ENCODE results near the gene SALL3. TPM values are rescaled to one million over a fixed set of nuclear protein-coding genes. Genes with fewer than 3 reads are reported as not detected.

Gene SALL3
- total RNA-seq, 2 donors from 2014 or later: not detected

DNA sequence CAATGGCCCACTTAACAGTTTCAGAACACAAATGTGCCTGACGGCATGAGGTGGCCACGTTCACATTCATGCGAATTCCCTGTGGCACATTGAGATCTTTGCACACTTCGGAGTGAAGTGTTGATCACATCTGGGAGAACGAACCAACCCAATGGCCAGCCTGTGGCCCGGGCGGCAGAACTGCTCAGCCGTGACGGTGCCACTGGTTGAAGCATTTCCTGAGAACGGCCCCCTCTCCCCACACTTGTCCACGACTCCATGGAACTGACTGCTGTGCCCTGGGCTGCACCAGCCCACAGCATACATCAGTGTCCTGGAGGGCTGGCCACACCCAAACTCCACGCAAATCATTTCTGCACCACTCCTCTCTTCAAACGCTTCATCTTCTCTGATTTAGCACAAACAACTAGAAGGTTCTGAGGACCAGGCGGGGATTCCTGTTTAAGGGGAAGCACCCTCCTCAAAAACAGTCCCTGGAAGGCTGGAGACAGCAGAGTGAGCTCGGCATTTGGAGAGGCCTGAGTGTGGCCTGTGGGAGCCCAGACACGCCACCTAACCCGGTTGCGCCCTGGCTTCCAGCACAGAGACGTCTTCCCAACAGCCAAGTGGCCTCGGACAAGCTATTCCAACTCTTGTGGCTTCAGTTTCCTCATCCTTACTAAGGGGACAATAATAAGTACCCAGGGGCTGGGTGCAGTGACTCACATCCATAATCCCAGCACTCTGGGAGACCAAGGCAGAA is 9.9 kb upstream of the SALL3 start:
- Mint-ChIP-seq H3K27me3 (ENCODE audit: low read depth) (peaks cover 51% of the 10 kb centered on the region), H3K27ac (no peak overlapping the region), H3K9me3 (no peaks in the 10 kb centered on the region), H3K4me1 (ENCODE audit: low read depth) (no peaks in the 10 kb centered on the region), H3K4me3 (no peak overlapping the region), H3K36me3 (ENCODE audit: insufficient read depth in 2 of 2) (peaks cover 0 to 5% of the 10 kb centered on the region in 2 donors)
- ATAC-seq (replicated peaks in 1 of 2) (no peak), DNase-seq (no peak)

GRCh38 chr18:78970774-78971333 is 8.8 kb upstream of the SALL3 start:
- Mint-ChIP-seq H3K27ac (no peak overlapping the region), H3K9me3 (no peaks in the 10 kb centered on the region), H3K4me1 (ENCODE audit: low read depth) (no peaks in the 10 kb centered on the region), H3K36me3 (ENCODE audit: insufficient read depth in 2 of 2) (peaks cover 0 to 2% of the 10 kb centered on the region in 2 donors), H3K27me3 (ENCODE audit: low read depth) (peaks cover 62% of the 10 kb centered on the region), H3K4me3 (no peak overlapping the region)
- ATAC-seq (replicated peaks in 1 of 2) (no peak), DNase-seq (no peak)

- Mint-ChIP-seq H3K27ac (no peak overlapping the region), H3K9me3 (no peaks in the 10 kb centered on the region), H3K27me3 (ENCODE audit: low read depth) (peaks cover 70% of the 10 kb centered on the region), H3K4me3 (no peak overlapping the region), H3K36me3 (ENCODE audit: insufficient read depth in 2 of 2) (peaks cover 0 to 2% of the 10 kb centered on the region in 2 donors), H3K4me1 (ENCODE audit: low read depth) (no peaks in the 10 kb centered on the region)
- no peak for ATAC-seq (replicated peaks in 1 of 2)
- DNase-seq: no peak
These were observed 7.9 kb upstream of the SALL3 start for GRCh38 chr18:78971511-78972245.

GRCh38 chr18:78972385-78972918 is 7.2 kb upstream of the SALL3 start:
- Mint-ChIP-seq H3K4me3 (peak overlapping the region; percentile 47 to 57), H3K27ac (no peak overlapping the region), H3K4me1 (ENCODE audit: low read depth) (peaks cover 6% of the 10 kb centered on the region), H3K9me3 (no peaks in the 10 kb centered on the region), H3K36me3 (ENCODE audit: insufficient read depth in 2 of 2) (peaks cover 2% of the 10 kb centered on the region in 2 donors), H3K27me3 (ENCODE audit: low read depth) (peaks cover 78% of the 10 kb centered on the region)
- ATAC-seq (replicated peaks in 1 of 2) (no peak), DNase-seq (no peak)

DNA sequence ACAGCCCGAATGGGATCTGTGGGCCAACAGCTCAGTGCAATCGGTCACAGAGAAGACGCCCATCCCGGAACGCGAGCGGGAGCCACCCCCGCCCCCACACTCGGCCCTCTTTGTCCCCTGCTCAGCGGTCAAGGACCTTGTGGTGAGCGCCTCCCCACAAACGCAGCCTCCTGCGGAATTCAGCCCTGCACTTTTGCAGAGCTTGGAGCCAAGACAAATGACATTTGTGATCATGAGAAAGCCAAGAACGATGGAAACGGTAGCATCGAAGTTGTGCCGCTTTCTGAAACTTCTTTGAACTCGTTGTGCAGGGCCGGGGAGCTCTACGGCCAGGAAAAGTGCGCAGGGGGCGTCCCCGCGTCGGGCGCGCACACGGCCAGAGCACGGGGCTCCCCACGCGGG is 6.7 kb upstream of the SALL3 start:
- Mint-ChIP-seq H3K36me3 (ENCODE audit: insufficient read depth in 2 of 2) (peaks cover 2% of the 10 kb centered on the region in 2 donors), H3K27ac (no peak overlapping the region), H3K27me3 (ENCODE audit: low read depth) (peaks cover 83% of the 10 kb centered on the region), H3K9me3 (no peaks in the 10 kb centered on the region), H3K4me1 (ENCODE audit: low read depth) (peaks cover 11% of the 10 kb centered on the region), H3K4me3 (peak overlapping the region; percentile 47 to 57)
- DNase-seq (no peak), ATAC-seq (replicated peaks in 1 of 2) (no peak)

DNA sequence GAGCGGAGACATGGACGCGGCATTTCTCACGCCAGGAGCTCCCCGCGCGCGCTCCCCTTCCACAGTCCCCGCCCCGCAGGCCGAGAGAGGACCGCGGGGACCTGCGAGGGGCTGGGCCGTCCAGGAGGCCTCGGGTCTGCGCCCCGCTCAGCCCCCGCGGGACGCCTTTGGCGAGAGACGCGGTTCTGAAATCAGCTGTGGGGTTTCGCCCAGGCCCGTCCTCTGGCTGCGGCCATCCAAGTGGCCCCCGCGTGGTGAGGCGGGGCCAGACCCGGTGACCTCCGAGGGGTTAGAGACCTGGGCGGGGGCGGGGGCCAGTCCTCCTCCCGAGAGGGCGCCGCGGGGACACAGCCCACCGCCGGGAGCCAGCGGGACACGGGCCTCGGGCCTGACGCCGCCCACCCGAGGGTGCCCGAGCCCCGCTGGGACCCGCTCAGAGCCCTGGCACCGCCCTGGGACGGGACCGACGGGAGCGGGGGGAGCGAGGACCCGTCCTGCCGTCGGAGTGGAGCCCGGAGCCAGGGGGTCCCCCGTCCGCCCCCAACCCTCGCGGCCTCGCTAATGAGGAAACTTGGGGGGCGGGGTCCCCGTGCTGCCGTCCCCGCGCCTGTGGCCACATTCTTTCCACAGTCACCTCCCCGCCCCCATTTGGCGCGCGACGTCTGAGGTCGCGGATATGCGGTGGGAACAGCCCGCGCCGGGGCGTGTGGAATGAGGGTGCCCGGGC is 6.1 kb upstream of the SALL3 start:
- ATAC-seq (replicated peaks in 1 of 2) (no peak), DNase-seq (no peak)
- H3K4me3 Mint-ChIP-seq: peak overlapping the region in 1 of 2 donors; percentile 27
- peaks cover 2 to 4% of the 10 kb centered on the region in 2 donors for H3K36me3 Mint-ChIP-seq (ENCODE audit: insufficient read depth in 2 of 2)
- peaks cover 17% of the 10 kb centered on the region for H3K4me1 Mint-ChIP-seq (ENCODE audit: low read depth)
- H3K27ac Mint-ChIP-seq: no peak overlapping the region
- H3K27me3 Mint-ChIP-seq (ENCODE audit: low read depth): peaks cover 83% of the 10 kb centered on the region
- no peaks in the 10 kb centered on the region for H3K9me3 Mint-ChIP-seq

DNA sequence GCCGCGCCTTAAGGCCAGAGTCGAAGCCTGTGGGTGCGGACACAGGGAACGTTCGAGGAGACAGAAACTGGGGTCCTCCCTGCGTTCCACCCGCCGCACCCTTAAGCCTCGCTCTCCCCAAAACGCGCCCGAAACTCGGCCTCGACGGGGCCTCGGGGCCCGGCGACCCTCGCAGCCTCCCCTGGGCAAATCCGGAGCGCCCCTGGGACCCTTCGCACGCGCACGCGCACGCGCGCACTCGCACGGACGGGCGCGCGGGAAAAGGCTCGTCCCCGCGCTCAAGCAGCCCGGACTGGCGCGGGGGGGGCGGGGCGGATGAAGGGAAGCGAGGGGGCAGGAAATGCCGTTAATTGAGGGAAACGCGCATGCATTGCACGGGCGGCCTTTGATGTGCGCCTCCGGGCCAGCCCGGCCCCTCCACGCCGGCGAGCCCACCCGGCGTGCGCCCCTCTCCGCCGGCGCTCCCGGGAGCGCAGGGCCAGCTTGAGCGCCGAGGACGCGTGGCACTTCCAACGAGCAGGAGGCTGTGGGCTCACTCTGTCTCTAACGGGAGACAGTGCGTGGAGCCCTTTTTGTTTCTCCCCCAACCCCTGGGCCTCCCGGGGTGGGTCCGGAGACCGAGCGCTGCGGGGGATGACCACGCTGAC is 5.4 kb upstream of the SALL3 start:
- ATAC-seq (replicated peaks in 1 of 2) (no peak), DNase-seq (no peak)
- H3K4me1 Mint-ChIP-seq (ENCODE audit: low read depth): peaks cover 18% of the 10 kb centered on the region
- no peaks in the 10 kb centered on the region for H3K9me3 Mint-ChIP-seq
- H3K4me3 Mint-ChIP-seq: peak overlapping the region in 1 of 2 donors; percentile 49
- peaks cover 2 to 5% of the 10 kb centered on the region in 2 donors for H3K36me3 Mint-ChIP-seq (ENCODE audit: insufficient read depth in 2 of 2)
- H3K27me3 Mint-ChIP-seq (ENCODE audit: low read depth): peaks cover 76% of the 10 kb centered on the region
- no peak overlapping the region for H3K27ac Mint-ChIP-seq

DNA sequence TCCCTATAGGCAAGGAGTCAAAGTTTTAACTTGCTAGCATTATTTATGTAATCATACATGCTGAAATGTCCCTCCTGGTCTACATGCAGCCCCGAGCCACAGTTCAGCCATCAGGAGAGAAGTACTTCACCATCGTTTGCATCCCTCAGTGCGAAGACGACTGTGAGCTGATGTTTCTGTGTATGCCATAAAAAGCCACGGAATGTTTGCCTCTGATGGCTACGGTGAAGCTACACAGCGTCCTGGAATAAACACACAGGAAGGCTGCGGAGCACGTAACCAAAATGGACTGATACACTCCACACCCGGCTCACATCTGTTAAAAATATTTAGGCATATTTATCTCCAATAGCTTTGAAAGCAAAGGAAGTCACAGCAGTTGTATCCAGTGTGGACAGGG is 4.3 kb upstream of the SALL3 start:
- Mint-ChIP-seq H3K4me1 (ENCODE audit: low read depth) (peaks cover 18% of the 10 kb centered on the region), H3K36me3 (ENCODE audit: insufficient read depth in 2 of 2) (peaks cover 2 to 5% of the 10 kb centered on the region in 2 donors), H3K4me3 (no peak overlapping the region), H3K27ac (no peak overlapping the region), H3K9me3 (no peaks in the 10 kb centered on the region), H3K27me3 (ENCODE audit: low read depth) (peaks cover 66% of the 10 kb centered on the region)
- ATAC-seq (replicated peaks in 1 of 2): no peak
- DNase-seq: no peak

DNA sequence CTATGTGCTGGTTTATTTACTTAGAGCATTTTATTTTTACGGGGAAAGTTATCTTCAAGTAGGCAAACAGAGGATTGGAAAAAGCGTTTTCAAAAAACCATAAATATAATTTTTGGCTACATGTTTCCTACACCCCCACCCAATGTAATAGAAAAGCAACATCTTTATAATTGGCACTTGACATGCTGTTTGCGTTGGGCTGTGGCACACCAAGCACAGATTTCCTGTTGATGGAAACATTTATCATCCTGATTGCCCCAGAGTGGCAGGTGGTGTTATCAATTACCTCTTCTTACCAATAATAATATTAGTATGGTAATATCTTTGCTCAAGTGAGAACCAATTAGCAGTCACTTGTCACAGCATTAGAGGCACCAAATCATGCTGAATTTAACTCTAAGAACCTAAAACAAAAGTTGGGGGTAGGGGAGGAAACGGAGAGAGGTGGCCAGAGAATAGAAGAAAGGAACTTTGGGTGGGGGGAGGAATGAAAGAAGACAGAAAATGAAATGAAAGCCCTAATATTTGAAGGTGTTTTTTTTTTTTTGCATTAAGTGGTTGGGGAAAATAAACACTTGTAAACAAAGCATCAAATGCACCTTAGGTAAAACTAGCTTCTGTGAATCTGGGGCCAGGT is 3.8 kb upstream of the SALL3 start:
- Mint-ChIP-seq H3K36me3 (ENCODE audit: insufficient read depth in 2 of 2) (peaks cover 2 to 5% of the 10 kb centered on the region in 2 donors), H3K27ac (no peak overlapping the region), H3K4me1 (ENCODE audit: low read depth) (peaks cover 18% of the 10 kb centered on the region), H3K27me3 (ENCODE audit: low read depth) (peaks cover 60% of the 10 kb centered on the region), H3K4me3 (no peak overlapping the region), H3K9me3 (no peaks in the 10 kb centered on the region)
- ATAC-seq (replicated peaks in 1 of 2): no peak
- DNase-seq: no peak

DNA sequence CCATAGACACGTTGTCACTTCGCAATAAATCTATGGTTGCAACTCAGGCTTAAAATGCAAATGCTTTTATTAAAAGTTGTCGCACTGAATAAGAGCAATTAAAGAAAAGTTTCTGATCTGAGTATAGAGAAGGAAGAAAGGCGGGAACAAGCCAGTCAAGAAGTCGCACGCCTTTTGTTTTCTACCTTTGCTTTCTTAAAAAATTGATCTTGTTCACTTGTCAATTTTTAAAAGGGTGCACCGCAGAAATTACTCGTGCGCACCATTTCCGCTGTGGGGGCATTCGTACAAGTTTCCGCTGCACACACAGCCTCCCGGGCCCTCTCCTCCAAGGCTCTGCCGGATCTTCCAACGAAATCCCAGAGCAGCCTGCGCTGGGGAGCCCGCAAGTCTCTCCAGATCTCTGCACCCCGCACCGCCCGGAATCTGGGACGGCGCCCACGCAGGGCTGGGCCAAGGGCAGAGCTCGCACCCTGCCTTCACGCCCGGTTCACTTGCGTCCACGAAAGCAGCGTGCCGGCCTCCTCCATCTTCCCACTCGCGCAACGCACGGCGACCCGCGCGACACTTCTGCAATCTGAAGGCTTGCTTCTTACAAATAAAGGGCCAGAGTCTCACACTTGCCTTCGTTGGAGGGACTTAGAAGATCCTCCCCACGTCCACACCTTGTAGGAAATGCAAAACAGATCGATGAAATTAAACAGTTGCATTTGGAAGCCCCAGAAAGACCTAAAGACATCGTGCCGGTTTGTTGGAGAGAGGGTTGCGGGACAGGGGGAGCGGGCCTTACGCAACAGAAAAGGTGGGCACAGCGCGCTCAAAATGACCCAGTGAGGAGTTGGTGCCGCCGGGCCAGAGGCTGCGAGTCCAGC is 2.6 kb upstream of the SALL3 start:
- Mint-ChIP-seq H3K27me3 (ENCODE audit: low read depth) (peaks cover 63% of the 10 kb centered on the region), H3K4me1 (ENCODE audit: low read depth) (peaks cover 24% of the 10 kb centered on the region), H3K9me3 (no peaks in the 10 kb centered on the region), H3K27ac (peak overlapping the region; percentile 80), H3K36me3 (ENCODE audit: insufficient read depth in 2 of 2) (peaks cover 2 to 7% of the 10 kb centered on the region in 2 donors), H3K4me3 (peak overlapping the region; percentile 61 to 71)
- no peak for DNase-seq
- ATAC-seq (replicated peaks in 1 of 2): no peak

DNA sequence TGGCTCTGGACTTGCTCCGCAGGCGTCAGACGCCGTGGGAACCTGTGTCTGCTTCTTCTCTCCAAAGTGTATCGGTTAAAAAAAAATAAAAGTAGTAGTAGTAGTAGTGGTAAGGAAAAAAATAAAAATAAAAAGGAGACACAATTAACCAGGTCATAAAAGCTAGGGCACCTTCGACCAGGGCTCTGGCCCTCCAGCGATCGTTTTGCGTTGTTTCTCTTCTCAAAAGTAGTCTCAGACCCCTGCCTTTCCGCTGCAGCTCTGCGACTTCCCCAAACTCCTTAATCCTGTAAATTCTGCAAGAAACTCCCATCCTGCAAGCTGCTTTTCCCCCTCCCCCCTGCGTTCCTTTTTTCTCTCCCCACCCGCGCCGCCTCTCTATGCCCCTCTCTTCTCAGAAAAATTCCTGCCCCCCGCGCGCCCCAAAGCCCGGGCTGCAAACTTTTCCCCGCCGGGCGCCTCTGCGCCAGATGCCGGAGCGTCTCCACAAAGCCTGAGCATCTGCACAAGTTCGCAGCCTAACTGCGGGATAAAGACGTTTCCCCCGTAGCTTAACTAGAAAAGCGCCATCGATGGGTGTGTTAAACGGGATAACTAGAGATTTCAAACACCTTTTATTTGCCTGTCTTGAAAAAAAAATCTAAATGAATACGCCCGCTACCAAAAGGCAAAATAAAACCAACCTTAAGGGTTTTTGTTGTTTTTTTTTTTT is 1.8 kb upstream of the SALL3 start:
- peak overlapping the region; percentile 80 for H3K27ac Mint-ChIP-seq
- no peaks in the 10 kb centered on the region for H3K9me3 Mint-ChIP-seq
- H3K4me1 Mint-ChIP-seq (ENCODE audit: low read depth): peaks cover 28% of the 10 kb centered on the region
- ATAC-seq (replicated peaks in 1 of 2): no peak
- H3K27me3 Mint-ChIP-seq (ENCODE audit: low read depth): peaks cover 63% of the 10 kb centered on the region
- no peak for DNase-seq
- H3K36me3 Mint-ChIP-seq (ENCODE audit: insufficient read depth in 2 of 2): peaks cover 2 to 7% of the 10 kb centered on the region in 2 donors
- H3K4me3 Mint-ChIP-seq: peak overlapping the region; percentile 61 to 71

Data from activated T-cell treated with anti-CD3 and anti-CD28 coated beads, Interleukin-2, amount 50 U/mL, for 72 hours (primary cell).